ENCODE measurements around the gene SLC38A4. TPM values are rescaled to one million over a fixed set of nuclear protein-coding genes. Genes with fewer than 3 reads are reported as not detected.

Gene SLC38A4
- total RNA-seq, 1 donor from 2014 or later: 0.29 TPM

- Mint-ChIP-seq H3K27me3 (ENCODE audit: low read depth) (peaks cover 4% of the 10 kb centered on the region), H3K36me3 (no peaks in the 10 kb centered on the region), H3K4me3 (no peak overlapping the region), H3K27ac (no peak overlapping the region), H3K4me1 (no peaks in the 10 kb centered on the region), H3K9me3 (no peaks in the 10 kb centered on the region)
- DNase-seq (ENCODE audit: low spot score in 2 of 2, unreplicated experiment in 2 of 2): no peak
- TF ChIP-seq CTCF (IDR thresholded peaks at IDR 0.05; ENCODE audit: unreplicated experiment): no peak
These were observed 11.7 kb downstream of the SLC38A4 start for GRCh38 chr12:46814143-46814542.

- H3K27me3 Mint-ChIP-seq (ENCODE audit: low read depth): peaks cover 4% of the 10 kb centered on the region
- no peak overlapping the region for H3K27ac Mint-ChIP-seq
- no peaks in the 10 kb centered on the region for H3K4me1 Mint-ChIP-seq
- H3K9me3 Mint-ChIP-seq: no peaks in the 10 kb centered on the region
- no peaks in the 10 kb centered on the region for H3K36me3 Mint-ChIP-seq
- TF ChIP-seq CTCF (IDR thresholded peaks at IDR 0.05; ENCODE audit: unreplicated experiment): no peak
- H3K4me3 Mint-ChIP-seq: no peak overlapping the region
- no peak for DNase-seq (ENCODE audit: low spot score in 2 of 2, unreplicated experiment in 2 of 2)
These were observed 14.6 kb downstream of the SLC38A4 start for GRCh38 chr12:46811185-46811584.

- H3K27me3 Mint-ChIP-seq (ENCODE audit: low read depth): peaks cover 6% of the 10 kb centered on the region
- no peak overlapping the region for H3K27ac Mint-ChIP-seq
- no peak for DNase-seq (ENCODE audit: low spot score in 2 of 2, unreplicated experiment in 2 of 2)
- no peaks in the 10 kb centered on the region for H3K4me1 Mint-ChIP-seq
- H3K36me3 Mint-ChIP-seq: no peaks in the 10 kb centered on the region
- H3K9me3 Mint-ChIP-seq: no peaks in the 10 kb centered on the region
- no peak for TF ChIP-seq CTCF (IDR thresholded peaks at IDR 0.05; ENCODE audit: unreplicated experiment)
- no peak overlapping the region for H3K4me3 Mint-ChIP-seq
These were observed 16.7 kb downstream of the SLC38A4 start for GRCh38 chr12:46808955-46809697.

GRCh38 chr12:46808317-46808716, 17.5 kb downstream of the SLC38A4 start:
- Mint-ChIP-seq H3K27ac (no peak overlapping the region), H3K36me3 (no peaks in the 10 kb centered on the region), H3K9me3 (no peaks in the 10 kb centered on the region), H3K4me1 (no peaks in the 10 kb centered on the region), H3K4me3 (no peak overlapping the region), H3K27me3 (ENCODE audit: low read depth) (peaks cover 6% of the 10 kb centered on the region)
- no peak for DNase-seq (ENCODE audit: low spot score in 2 of 2, unreplicated experiment in 2 of 2)
- TF ChIP-seq CTCF (IDR thresholded peaks at IDR 0.05; ENCODE audit: unreplicated experiment): no peak

GRCh38 chr12:46804054-46804453, 21.7 kb downstream of the SLC38A4 start:
- H3K9me3 Mint-ChIP-seq: no peaks in the 10 kb centered on the region
- no peak for DNase-seq (ENCODE audit: low spot score in 2 of 2, unreplicated experiment in 2 of 2)
- peaks cover 3% of the 10 kb centered on the region for H3K27me3 Mint-ChIP-seq (ENCODE audit: low read depth)
- no peak for TF ChIP-seq CTCF (IDR thresholded peaks at IDR 0.05; ENCODE audit: unreplicated experiment)
- H3K4me1 Mint-ChIP-seq: no peaks in the 10 kb centered on the region
- H3K4me3 Mint-ChIP-seq: no peak overlapping the region
- H3K36me3 Mint-ChIP-seq: no peaks in the 10 kb centered on the region
- H3K27ac Mint-ChIP-seq: no peak overlapping the region

Data from mesothelial cell of epicardium (in vitro differentiated cells).